ENCODE data around the gene CASTOR1. TPM values are rescaled to one million over a fixed set of nuclear protein-coding genes. Genes with fewer than 3 reads are reported as not detected.

CASTOR1 gene
- polyA plus RNA-seq, 3 donors = 8.7 to 10.9 (median 9.1) TPM

GRCh38 chr22:30286331-30286730 lies 3.0 kb downstream of the CASTOR1 start:
- no peak for DNase-seq (ENCODE audit: low read depth in 3 of 3, low spot score in 2 of 3)

DNA sequence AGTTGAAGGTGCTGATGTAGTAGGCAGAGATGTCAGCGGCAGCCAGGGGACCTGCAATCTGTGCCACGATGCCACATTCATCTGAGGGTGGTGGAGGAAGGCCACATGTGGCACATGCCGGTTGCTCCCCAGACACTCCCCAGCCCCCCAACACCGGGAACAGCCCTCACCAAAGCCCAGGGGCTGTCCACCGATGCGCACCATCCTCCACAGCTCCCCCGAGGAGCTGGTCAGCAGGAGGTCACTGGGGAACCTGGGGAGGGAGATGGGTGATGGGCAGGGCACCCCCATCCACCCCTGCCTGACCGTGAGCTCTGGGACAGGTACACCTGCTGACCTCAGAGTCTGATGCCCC lies 3.5 kb downstream of the CASTOR1 start:
- DNase-seq (ENCODE audit: low read depth in 3 of 3, low spot score in 2 of 3) = no peak

DNA sequence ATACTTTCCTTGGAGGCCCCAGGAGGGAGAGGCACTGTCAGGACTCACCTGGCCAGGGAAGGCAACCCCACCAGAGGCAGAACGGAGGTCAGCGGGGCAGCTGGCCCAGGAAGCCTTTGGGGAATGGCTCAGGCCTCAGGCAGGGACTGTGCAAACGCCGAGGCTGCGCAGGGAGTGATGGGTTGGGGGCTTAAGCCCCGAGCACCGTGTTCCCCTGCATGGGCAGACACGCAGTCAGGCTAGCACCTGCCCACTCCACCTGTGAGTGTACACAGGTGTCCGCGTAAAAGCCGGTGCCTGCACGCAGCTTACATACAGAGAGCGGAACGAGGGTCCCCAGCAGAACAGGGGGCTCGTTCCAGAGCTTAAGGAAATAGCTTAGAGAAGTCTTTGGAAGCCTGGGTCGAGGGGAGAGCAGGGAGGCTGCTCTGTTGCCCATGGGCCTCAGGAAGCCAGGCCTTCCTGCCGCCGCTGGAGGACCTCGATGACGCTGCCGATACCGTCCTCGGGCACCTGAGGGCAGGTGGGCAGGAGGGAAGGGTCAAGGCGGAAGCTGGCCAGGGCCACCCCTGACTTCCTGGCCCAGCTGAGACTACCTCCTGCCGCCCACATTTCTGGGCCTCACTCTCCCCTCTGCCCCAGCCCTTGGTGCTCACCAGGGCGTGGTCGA lies 4.0 kb downstream of the CASTOR1 start:
- DNase-seq (ENCODE audit: low read depth in 3 of 3, low spot score in 2 of 3) = no peak

GRCh38 chr22:30284666-30285065 lies 4.6 kb downstream of the CASTOR1 start:
- DNase-seq (ENCODE audit: low read depth in 3 of 3, low spot score in 2 of 3) = no peak

- no peak for DNase-seq (ENCODE audit: low read depth in 3 of 3, low spot score in 2 of 3)
These were observed 5.1 kb downstream of the CASTOR1 start for GRCh38 chr22:30284172-30284571.

- no peak for DNase-seq (ENCODE audit: low read depth in 3 of 3, low spot score in 2 of 3)
These were observed 6.0 kb downstream of the CASTOR1 start for GRCh38 chr22:30283342-30283741.

- DNase-seq (ENCODE audit: low read depth in 3 of 3, low spot score in 2 of 3) = no peak
These were observed 6.7 kb downstream of the CASTOR1 start for GRCh38 chr22:30282616-30283046.

DNA sequence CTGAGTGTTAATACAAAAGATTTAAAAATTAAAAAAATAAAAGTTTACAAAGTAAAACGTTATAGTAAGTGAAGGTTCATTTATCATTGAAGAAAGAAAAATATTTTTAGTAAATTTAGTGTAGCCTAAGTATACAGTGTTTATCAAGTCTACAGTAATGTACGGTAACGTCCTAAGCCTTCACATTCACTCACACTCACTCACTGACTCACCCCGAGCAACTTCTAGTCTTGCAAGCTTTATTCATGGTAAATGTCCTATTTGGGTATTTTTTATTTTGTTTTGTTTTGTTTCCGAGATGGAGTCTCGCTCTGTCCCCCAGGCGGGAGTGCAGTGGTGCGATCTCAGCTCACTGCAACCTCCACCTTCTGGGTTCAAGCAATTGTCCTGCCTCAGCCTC lies 8.8 kb downstream of the CASTOR1 start:
- DNase-seq (ENCODE audit: low read depth in 3 of 3, low spot score in 2 of 3) = no peak

DNA sequence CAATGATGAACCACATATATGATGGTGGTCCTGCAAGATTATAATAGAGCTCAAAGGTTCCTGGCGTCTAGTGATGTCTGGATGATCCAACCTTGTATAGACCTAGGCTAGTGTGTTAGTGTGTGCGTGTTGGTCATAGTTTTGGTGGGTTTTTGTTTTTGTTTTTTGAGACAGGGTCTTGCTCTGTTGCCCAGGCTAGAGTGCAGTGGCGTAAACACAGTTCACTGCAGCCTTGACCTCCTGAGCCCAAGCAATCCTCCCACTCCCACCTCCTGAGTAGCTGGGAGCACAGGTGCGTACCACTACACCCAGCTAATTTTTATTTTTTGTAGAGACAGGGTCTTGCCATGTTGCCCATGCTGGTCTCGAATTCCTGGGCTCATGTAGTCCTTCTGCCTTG lies 9.4 kb downstream of the CASTOR1 start:
- DNase-seq (ENCODE audit: low read depth in 3 of 3, low spot score in 2 of 3) = no peak

DNA sequence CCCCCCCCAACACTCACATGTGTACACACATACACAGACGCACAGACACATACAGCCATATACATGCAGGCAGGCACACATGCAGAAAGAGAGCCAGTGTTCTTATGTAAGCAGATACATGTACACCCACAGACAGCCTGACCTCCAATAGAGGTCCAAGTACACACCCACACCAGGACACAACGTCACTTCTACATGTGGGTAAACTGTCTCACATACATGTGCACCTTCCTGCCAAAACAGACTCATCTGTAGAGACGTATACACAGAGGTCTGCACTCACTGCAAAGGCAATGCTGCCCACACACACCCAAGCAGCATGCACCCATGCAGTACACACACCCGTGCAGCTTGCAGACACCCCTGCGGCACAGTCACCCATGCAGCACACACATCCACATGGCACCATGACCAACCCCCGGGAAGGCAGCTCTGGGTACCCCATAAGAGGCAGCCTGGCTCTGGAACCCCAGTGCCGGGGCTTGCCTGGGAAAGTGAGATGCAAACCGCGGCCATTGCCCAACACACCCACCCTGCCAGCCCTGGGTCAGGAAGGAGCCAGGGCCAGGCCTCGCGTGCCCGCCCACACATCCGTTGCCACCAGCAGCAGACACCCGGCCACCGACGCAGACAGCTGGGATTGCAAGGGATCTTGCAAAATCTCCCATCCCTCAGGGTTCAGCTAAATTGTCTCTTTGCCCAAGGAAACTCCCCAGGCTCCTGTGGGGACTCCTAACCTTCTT lies 10.1 kb downstream of the CASTOR1 start:
- no peak for DNase-seq (ENCODE audit: low read depth in 3 of 3, low spot score in 2 of 3)

DNA sequence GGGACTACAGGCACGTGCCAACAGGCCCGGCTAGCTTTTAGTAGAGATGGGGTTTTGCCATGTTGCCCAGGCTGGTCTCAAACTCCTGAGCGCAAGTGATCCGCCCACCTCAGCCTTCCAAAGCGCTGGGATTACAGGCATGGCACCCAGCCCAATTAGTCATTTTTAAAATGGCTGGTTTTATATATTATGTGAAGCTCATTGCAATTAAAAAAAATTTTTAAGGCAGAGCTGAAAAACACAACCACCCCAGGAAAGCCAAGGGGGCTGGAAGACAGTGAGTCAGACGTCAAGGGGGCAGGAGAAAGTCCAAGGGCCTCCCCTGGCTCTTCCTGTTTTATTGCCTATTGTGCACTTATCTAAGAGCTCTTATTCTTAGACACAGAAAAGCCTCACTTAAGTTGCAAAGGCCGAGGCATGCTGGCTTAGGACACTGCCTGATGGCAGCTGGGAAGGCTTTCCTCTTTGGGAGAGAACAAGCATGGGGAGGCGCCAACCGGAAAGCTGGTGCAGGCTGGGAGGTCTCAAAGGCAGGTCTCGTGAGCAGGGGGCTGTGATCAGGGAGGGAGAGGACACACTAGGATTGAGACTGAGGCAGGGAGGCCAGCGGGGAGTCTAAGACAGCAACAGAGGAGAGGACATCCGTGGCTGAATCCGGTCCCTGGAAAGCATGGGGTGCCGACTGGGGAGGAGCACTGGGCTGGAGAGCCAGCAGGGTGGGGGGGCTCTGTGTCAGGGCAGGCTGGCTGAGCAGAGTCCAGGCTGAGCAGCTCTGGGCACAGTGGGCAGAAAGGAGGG lies 11.6 kb downstream of the CASTOR1 start:
- no peak for DNase-seq (ENCODE audit: low read depth in 3 of 3, low spot score in 2 of 3)

DNA sequence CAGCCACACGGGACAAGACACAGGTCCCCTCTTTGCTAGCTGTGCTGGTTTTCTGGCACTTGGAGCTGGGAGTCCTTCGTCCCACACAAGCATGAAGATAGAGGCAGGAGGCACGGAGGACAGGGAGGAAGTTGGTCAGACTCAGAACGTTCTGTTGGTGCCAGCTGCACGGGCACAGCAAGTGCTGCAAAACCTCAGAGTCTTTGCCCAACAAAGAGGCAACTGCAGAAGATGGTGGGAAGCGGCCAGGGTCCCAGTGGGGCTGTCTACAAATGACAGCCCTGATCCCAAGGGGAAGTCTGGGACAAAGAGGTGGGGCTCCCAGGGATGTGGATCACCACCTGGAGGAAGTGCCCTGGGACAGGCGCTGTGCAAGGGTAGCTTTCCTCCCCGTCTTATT lies 13.3 kb downstream of the CASTOR1 start:
- DNase-seq (ENCODE audit: low read depth in 3 of 3, low spot score in 2 of 3) = no peak

DNA sequence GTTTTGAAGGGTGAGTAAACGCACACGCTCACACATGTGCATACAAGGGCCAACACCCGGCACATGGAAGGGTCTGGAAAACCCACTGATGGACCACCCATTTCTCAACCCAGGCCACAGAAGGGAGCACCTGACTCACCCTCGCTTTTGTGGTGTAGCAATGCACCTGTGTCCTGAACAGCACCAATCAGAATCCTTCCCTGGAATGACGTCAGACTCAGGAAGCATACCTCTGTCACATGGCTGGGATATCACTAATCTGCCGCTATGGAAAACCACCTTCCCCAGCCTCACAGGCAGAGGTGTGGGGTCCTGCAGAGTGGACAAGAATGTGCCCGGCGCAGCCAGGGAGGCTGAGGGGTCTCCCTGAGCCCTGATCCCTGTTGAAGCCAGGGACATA lies 13.7 kb downstream of the CASTOR1 start:
- no peak for DNase-seq (ENCODE audit: low read depth in 3 of 3, low spot score in 2 of 3)

DNA sequence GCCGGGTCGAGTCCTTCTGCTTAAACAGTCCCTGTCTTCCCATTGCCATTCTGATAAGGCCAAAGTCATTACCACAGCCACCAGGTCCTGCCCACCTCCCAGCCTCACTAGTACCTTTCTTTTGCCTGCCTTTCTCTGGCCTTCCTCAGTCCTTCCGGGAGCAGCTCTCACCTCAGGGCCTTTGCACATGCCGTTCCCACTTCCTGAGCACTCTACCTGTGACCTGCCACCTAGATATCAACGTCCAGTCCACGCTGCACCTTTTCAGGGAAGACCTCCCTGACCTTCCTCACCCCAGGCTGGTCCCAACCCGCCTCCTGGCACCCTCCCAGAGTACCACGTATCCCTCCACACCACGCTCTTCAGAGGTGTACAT lies 14.9 kb downstream of the CASTOR1 start:
- no peak for DNase-seq (ENCODE audit: low read depth in 3 of 3, low spot score in 2 of 3)

DNA sequence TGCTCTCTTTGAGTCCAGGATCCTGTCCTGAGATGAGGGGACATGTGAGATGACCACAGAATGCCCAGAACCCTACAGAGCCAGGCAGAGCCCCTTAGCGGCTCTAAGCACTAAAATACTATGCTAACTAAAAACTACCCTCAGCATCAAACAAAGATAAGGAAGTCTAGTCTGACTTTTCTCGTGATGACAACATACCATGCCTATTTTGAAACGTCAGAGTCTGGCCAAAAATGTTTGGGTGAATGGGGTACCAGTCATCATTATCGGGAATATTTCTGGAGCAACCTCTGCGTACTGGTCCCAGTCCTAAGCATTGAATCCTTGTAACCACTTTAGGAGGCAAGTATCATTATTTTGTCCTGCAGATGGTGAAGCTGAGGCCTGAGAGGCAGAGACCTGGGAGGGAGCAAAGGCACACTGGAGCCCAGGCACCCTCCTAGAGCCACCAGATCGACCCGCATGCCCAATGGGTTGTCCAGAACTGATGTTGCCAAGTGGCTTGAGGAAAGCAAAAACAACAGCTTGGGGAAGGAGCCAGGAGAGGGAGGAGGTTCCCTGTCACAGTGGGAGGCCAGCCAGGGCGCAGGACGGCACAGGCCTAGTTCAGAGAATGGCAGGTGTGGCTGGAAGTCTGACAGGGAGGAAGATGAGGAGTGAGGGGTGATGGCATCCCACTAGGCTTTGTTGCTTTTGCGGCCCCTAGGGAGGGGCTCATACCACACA lies 15.4 kb downstream of the CASTOR1 start:
- DNase-seq (ENCODE audit: low read depth in 3 of 3, low spot score in 2 of 3) = no peak

DNA sequence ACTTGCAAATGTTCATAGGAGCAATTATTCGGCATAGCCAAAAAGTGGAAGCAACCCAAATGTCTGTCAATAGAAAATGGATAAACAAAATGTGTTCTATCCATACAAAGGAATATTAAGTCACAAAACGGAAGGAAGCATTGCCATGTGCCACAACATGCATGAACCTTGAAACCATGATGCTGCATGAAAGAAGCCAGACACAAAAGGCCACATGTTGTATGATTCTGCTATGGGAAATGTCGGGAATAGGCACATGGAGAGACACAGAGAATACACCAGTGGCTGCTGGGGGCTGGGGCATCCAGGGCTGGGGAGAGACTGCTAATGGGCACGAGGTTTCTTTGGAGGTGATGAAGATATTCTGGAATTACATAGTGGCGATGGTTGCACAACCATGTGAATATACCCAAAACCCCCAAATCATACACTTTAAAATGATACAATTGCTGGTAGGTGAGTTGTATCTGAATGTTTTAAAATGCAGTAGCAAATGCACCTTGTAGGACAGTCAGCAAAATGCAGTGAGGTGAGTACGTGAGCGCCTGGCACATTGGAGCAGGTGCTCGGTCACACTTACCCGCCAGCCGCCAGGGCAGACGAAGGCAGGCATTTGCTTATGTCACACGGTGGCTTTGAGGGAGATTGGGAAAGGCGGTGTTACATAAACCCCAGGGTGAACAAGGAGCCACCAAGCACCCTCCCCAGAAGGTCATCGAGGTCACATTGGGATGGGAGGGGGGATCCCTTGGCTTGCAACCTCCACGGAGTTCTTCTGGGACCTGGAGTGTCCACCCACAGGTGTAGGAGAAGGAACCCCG lies 16.3 kb downstream of the CASTOR1 start:
- DNase-seq (ENCODE audit: low read depth in 3 of 3, low spot score in 2 of 3) = no peak

DNA sequence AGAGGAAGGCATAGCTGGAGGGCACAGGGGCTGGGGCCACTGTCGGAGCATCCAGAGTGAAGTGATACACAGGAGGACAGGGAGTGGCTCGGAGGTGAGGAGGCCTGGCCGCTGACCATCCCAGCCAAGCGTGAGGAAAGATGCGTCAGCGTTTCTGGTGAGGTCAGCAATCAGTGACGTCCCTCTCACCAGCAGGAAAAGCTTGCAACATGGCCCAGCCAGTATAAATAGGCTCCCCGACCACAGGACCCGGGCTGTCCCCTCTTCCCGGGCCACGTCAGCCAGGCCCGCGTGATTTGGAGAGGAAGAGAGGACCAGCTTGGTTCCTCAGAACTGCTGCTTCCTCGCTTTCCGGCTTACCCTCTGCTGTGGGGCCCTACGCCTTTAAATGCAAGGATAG lies 18.5 kb downstream of the CASTOR1 start:
- no peak for DNase-seq (ENCODE audit: low read depth in 3 of 3, low spot score in 2 of 3)

DNA sequence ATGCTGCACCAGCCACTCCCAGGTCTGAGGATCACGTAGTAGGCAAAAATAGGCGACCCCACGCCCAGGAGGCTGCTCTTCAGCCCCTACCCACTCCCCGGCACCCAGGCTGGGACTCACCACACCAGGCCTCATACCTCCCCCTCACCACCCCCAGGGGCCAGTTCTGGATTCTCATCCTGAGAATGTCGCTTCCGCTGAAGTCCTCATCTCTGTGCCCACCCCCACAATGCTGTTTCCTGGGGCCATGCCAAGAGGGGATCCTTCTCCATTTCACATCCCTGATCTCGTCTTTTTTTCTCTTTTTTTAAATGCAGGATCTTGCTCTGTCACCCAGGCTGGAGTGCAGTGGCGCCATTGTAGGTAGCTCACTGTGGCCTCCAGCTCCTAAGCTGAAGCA lies 21.0 kb downstream of the CASTOR1 start:
- no peak for DNase-seq (ENCODE audit: low read depth in 3 of 3, low spot score in 2 of 3)

GRCh38 chr22:30267382-30268302 lies 21.7 kb downstream of the CASTOR1 start:
- DNase-seq (ENCODE audit: low read depth in 3 of 3, low spot score in 2 of 3) = no peak
